ENCODE results near the gene LHFPL2.

LHFPL2 gene

GRCh38 chr5:78604689-78605285, 43.8 kb downstream of the LHFPL2 start:
- no peak for TF ChIP-seq CTCF (IDR thresholded peaks at IDR 0.05; ENCODE audit: control extremely low read depth, extremely low read depth, low read depth, missing control alignments)
- no peak for DNase-seq (ENCODE audit: extremely low spot score)
- POLR2A ChIA-PET: no interaction called here
- CTCF ChIA-PET: interaction anchor here (1.1 to 1.5 kb wide), 2 partner anchors 8 to 10 kb away, joined by 3 to 4 read pairs; no protein-coding TSS in a partner anchor

- no peak for TF ChIP-seq CTCF (IDR thresholded peaks at IDR 0.05; ENCODE audit: control extremely low read depth, extremely low read depth, low read depth, missing control alignments)
- DNase-seq (ENCODE audit: extremely low spot score): no peak
- ChIA-PET POLR2A (no interaction called here), CTCF (interaction anchor here (1.0 to 1.5 kb wide), 3 partner anchors 9 to 136 kb away, joined by 3 to 4 read pairs (median 3); no protein-coding TSS in a partner anchor)
These were observed 44.9 kb downstream of the LHFPL2 start for GRCh38 chr5:78603636-78604175.

GRCh38 chr5:78602400-78602799, 46.2 kb downstream of the LHFPL2 start:
- ChIA-PET CTCF (interaction anchor here (1.6 to 1.7 kb wide), 2 partner anchors 12 to 30 kb away, joined by 4 to 7 read pairs; no protein-coding TSS in a partner anchor), POLR2A (no interaction called here)
- no peak for TF ChIP-seq CTCF (IDR thresholded peaks at IDR 0.05; ENCODE audit: control extremely low read depth, extremely low read depth, low read depth, missing control alignments)
- no peak for DNase-seq (ENCODE audit: extremely low spot score)

- ChIA-PET POLR2A (no interaction called here), CTCF (interaction anchor here (1.6 to 1.7 kb wide), 2 partner anchors 12 to 31 kb away, joined by 4 to 7 read pairs; no protein-coding TSS in a partner anchor)
- TF ChIP-seq CTCF (IDR thresholded peaks at IDR 0.05; ENCODE audit: control extremely low read depth, extremely low read depth, low read depth, missing control alignments): no peak
- no peak for DNase-seq (ENCODE audit: extremely low spot score)
These were observed 46.8 kb downstream of the LHFPL2 start for GRCh38 chr5:78601559-78602314.

- TF ChIP-seq CTCF (IDR thresholded peaks at IDR 0.05; ENCODE audit: control extremely low read depth, extremely low read depth, low read depth, missing control alignments): no peak
- ChIA-PET POLR2A (no interaction called here), CTCF (interaction anchor here (0.8 to 1.7 kb wide), 2 partner anchors 9 to 32 kb away, joined by 3 to 7 read pairs; no protein-coding TSS in a partner anchor)
- DNase-seq (ENCODE audit: extremely low spot score): no peak
These were observed 47.7 kb downstream of the LHFPL2 start for GRCh38 chr5:78600687-78601414.

GRCh38 chr5:78598973-78599372, 49.6 kb downstream of the LHFPL2 start:
- POLR2A ChIA-PET: no interaction called here
- CTCF ChIA-PET: no interaction called here
- no peak for TF ChIP-seq CTCF (IDR thresholded peaks at IDR 0.05; ENCODE audit: control extremely low read depth, extremely low read depth, low read depth, missing control alignments)
- no peak for DNase-seq (ENCODE audit: extremely low spot score)
